ENCODE results near the gene PSMG3. TPM values are rescaled to one million over a fixed set of nuclear protein-coding genes. Genes with fewer than 3 reads are reported as not detected.

PSMG3 gene
- total RNA-seq, 2 donors from 2014 or later: 23.2 to 69.1 TPM

DNA sequence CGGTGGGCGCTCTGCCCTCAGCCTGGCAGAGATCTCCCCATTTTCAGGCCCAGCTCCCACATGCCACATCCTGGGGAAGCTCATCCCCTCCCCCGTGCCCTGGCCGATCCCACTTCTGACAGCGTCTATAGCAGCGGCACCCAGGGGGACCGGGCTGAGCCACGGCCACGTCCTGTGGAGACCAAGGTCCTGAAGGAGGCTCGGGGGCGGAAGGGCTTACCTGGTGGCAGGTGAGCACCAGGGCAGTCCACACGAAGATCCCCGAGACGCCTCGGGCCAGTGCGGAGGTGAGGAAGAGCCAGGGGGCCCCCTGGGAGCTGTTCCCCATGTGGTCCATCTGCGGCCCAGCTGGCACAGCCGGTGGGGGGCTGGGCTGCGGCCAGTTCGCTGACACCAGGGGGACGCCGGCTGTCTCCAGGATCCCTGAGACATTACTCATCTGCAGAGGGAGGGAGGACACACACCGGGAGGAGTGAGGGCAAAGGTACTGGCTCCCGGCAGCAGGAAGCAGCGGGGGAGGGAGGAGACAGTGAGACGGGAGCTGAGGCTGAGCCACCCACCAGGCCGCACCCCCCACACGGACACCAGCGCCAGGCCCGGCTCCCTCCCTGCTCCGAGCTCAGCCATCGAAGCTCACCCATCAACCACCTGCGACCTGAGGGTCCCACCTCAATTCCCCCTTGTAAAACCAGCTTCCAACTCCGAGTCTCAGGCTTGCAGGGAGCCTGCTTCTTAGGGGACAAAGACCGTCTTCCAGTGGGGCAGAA is 14.6 kb downstream of the PSMG3 start:
- no peak for DNase-seq (ENCODE audit: low spot score)
- no peaks in the 10 kb centered on the region for H3K36me3 Mint-ChIP-seq
- no peak overlapping the region for H3K4me3 Mint-ChIP-seq
- H3K27ac Mint-ChIP-seq: no peak overlapping the region
- no peak for ATAC-seq
- H3K4me1 Mint-ChIP-seq (ENCODE audit: low read depth in 2 of 2): no peaks in the 10 kb centered on the region
- no peaks in the 10 kb centered on the region for H3K27me3 Mint-ChIP-seq
- H3K9me3 Mint-ChIP-seq: no peaks in the 10 kb centered on the region

DNA sequence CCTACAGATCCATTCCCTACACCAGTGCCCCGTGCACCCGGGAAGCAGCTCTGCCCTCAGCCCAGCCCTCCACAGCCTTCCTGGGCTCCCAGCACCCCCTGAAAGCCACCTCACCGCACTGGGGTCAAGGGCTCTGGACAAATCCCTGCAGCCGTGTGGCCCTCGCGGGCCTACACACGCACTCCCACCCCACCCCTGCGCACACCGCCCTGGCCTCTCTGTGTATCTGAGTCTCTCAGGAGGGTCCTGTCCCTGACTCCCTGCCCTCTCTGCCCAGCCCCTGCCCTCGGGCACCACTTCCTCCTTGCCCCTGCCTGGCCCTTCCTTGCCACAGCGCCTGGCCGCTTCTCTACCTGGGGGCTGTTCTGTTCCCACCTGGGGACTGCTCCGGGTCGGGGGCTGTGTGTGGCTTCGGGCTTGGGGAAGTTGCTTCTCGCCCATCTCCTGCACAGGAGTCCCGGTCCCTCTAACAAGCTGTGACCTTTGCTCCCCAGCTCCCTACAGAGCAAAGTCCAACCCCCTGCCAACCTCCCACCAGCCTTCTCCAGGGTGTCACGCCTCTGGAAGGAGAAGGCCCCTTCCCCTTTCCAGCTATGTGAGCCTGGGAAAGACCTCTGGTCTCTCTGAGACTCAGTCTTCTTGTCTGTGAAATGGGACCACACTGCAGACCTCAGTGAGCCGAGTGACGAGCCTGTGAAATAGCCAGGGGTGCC is 15.3 kb downstream of the PSMG3 start:
- Mint-ChIP-seq H3K36me3 (no peaks in the 10 kb centered on the region), H3K4me3 (no peak overlapping the region), H3K9me3 (no peaks in the 10 kb centered on the region), H3K4me1 (ENCODE audit: low read depth in 2 of 2) (no peaks in the 10 kb centered on the region), H3K27ac (no peak overlapping the region), H3K27me3 (no peaks in the 10 kb centered on the region)
- ATAC-seq: no peak
- DNase-seq (ENCODE audit: low spot score): no peak

DNA sequence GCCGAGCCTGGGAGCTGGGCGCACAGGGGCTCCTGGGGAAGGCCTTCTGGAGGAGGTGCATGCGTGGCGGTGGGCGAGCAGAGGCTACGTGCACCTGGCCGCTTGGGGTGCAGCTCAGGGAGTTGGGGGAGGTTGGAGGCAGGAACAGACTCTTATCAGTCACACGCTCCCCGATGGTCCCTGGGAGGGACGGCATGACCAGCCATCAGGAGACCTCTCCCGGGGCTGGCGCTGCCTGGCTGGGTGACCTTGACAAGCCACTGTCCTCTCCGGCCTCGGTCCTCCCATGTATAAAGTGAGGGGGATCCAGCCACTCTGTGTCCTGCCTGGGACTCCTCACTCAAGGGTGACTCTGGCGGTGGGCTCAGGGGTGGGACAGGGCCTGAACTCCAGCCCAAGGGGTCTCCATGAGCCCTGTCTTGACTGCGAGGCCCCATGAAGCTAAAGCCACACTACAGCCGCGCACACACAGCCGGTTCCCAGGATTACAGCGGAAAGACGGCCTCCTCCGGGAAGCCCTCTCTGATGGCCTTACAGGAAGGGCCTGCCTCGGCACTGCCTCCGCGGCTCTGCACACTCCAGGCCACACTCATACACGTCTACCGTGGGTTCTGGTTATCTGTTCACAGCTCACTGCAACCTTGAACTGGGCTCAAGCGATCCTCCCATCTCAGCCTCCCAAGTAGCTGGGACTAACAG is 16.2 kb downstream of the PSMG3 start:
- Mint-ChIP-seq H3K27me3 (no peaks in the 10 kb centered on the region), H3K27ac (no peak overlapping the region), H3K9me3 (no peaks in the 10 kb centered on the region), H3K36me3 (no peaks in the 10 kb centered on the region), H3K4me1 (ENCODE audit: low read depth in 2 of 2) (no peaks in the 10 kb centered on the region), H3K4me3 (no peak overlapping the region)
- ATAC-seq: no peak
- no peak for DNase-seq (ENCODE audit: low spot score)

DNA sequence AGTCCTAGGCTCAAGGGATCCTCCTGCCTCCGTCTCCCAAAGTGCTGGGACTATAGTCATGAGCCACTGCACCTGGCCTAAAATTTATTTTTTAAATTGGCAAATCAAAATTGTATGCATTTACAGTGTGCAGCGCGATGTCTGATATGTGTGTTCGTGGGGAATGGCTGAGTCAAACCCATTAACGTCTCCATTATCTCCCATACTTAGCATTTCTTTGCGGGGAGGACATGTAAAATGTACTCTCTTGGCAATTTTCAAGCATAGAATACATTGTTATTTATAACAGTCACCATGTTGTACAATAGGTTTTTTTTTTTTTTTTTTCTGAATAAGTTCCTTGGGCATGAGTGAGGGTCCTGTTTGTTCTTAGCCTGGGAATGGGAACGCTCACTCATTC is 17.6 kb downstream of the PSMG3 start:
- H3K27ac Mint-ChIP-seq: no peak overlapping the region
- no peak overlapping the region for H3K4me3 Mint-ChIP-seq
- no peaks in the 10 kb centered on the region for H3K36me3 Mint-ChIP-seq
- no peaks in the 10 kb centered on the region for H3K27me3 Mint-ChIP-seq
- no peaks in the 10 kb centered on the region for H3K9me3 Mint-ChIP-seq
- DNase-seq (ENCODE audit: low spot score) (no peak), ATAC-seq (no peak)
- no peaks in the 10 kb centered on the region for H3K4me1 Mint-ChIP-seq (ENCODE audit: low read depth in 2 of 2)

DNA sequence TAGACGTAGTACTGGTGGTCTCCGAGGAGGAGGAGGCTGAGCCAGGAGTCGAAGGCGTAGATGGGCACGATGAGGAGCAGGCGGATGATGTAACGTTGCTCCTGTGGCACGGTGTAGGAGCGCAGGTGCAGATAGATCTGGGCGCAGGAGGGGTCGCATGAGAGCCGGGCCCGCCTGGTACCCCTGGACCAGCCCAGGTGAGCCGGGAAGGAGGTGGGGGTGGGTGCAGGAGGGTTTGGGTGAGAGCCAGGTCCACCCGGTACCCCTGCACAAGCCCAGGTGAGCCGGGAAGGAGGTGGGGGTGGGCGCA is 19.0 kb downstream of the PSMG3 start:
- Mint-ChIP-seq H3K9me3 (no peaks in the 10 kb centered on the region), H3K27ac (no peak overlapping the region), H3K4me3 (no peak overlapping the region)

DNA sequence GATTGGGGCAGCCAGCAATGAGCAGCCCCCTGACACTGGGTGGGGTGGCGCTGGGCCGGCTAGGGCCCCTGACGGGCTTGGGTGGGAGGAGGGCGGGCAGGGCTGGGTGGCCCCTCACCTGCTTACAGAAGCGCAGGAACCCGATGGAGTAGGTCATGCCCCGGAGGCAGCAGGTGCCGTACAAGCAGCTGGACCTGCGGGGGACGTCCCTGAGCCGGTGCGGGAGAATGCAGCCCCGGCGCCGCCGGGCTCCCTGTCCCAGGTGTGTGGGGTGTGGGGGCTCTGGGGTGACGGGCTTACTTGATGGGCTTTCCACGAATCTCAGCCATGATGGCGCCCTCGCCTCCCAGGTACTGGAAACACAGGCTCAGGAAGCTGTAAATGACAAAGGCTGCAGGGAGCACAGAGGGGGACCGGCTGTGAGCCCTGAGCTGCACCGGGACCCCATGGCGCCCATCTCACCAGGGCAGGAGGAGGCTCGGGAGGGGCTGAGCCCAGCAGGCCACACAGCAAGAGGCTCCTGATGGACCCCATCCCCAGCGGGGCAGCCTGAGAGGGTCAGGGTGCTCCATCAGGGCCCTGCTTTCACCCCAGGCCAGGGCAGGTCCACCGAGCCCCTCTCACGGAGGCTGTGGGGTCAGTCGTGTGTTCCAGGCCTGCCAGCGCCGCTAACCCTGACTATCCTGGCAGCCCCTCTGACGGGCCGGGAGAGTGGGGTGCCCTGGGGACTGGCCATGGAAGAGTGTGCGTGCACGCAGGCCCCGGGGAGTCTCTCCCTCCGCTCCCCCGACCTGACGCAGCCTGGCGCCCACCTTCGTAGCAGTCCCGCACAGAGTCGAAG is 19.6 kb downstream of the PSMG3 start:
- Mint-ChIP-seq H3K4me1 (ENCODE audit: low read depth in 2 of 2) (no peaks in the 10 kb centered on the region), H3K36me3 (no peaks in the 10 kb centered on the region), H3K27ac (no peak overlapping the region), H3K4me3 (no peak overlapping the region), H3K27me3 (no peaks in the 10 kb centered on the region), H3K9me3 (no peaks in the 10 kb centered on the region)
- ATAC-seq (no peak), DNase-seq (ENCODE audit: low spot score) (no peak)

More for the DNA sequence above, 19.0 kb downstream of the PSMG3 start:
- DNase-seq (ENCODE audit: low spot score) (peak; percentile 56), ATAC-seq (no peak)
- no peaks in the 10 kb centered on the region for H3K36me3 Mint-ChIP-seq
- H3K4me1 Mint-ChIP-seq (ENCODE audit: low read depth in 2 of 2): no peaks in the 10 kb centered on the region
- no peaks in the 10 kb centered on the region for H3K27me3 Mint-ChIP-seq

DNA sequence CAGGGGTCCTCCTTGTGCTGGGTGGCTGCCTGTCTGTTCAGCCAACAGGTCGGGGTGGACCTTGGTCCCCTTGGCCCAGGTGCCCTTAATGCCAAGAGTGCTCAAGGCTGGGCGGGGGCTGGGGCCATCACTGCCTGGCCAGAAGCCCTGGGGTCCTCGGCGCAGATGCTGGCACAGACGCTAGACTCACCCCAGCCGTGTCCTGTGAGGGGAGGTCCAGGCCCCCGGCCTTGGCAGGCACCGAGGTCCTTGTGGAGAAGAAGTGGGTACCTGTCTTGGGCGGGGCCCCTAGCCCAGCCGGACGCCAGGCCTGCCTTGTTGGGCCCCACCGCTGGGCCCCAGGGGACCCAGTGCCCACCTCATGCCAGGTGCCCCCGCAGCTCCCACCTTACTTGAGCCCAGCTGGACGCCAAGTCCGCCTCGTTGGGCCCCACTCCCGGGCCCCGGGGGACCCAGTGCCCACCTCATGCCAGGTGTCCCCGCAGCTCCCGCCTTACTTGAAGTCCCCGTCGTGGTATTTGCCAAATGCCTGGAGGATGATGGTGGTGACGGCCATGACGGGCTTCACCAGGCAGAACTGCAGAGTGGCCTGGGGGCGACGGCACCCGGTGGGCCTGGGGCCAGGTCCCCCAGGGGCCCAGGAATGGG is 20.4 kb downstream of the PSMG3 start:
- Mint-ChIP-seq H3K27me3 (no peaks in the 10 kb centered on the region), H3K36me3 (no peaks in the 10 kb centered on the region), H3K9me3 (no peaks in the 10 kb centered on the region), H3K4me1 (ENCODE audit: low read depth in 2 of 2) (no peaks in the 10 kb centered on the region), H3K4me3 (no peak overlapping the region), H3K27ac (no peak overlapping the region)
- ATAC-seq: no peak
- no peak for DNase-seq (ENCODE audit: low spot score)

DNA sequence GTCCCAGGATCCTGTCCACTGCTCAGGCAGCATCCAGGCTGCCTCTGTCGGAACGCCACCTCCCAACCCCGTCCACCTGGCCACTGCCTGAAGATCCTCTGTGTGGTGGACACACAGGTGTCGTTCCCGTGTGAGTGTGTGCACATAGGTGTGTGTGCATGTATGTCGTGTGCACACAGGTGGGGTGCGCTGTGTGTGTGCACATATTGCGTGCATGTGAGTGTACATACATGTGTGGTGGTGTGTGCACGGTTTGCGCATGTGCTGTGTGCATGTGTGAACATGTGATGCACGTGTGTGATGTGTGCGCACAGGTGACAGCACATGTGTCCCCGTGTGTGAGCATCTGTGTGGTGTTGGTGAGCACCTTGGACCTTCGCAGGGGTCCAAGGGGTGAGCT is 20.9 kb downstream of the PSMG3 start:
- no peak for ATAC-seq
- DNase-seq (ENCODE audit: low spot score): no peak
- Mint-ChIP-seq H3K36me3 (no peaks in the 10 kb centered on the region), H3K9me3 (no peaks in the 10 kb centered on the region), H3K4me3 (no peak overlapping the region), H3K4me1 (ENCODE audit: low read depth in 2 of 2) (no peaks in the 10 kb centered on the region), H3K27me3 (no peaks in the 10 kb centered on the region), H3K27ac (no peak overlapping the region)

DNA sequence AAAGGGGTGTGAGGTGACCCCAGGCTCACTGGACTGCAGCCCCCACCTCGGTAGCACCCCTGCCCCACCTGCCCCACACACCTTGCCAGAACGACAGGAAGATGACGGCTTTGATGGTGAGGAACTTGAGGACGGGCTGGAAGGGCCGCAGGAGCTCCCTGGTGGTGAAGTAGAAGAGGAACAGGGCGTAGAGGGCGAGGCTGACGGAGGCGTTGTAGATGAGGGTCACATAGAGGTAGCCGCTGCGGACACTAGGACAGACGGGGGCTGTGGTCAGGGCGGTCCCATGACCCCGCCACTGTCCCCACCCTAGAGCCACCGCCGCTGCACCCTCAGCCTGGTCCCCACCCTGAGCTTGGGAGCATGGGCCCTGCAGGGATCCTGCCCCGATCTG is 21.4 kb downstream of the PSMG3 start:
- no peaks in the 10 kb centered on the region for H3K4me1 Mint-ChIP-seq (ENCODE audit: low read depth in 2 of 2)
- no peaks in the 10 kb centered on the region for H3K36me3 Mint-ChIP-seq
- no peak for DNase-seq (ENCODE audit: low spot score)
- no peak overlapping the region for H3K27ac Mint-ChIP-seq
- no peak for ATAC-seq
- no peaks in the 10 kb centered on the region for H3K27me3 Mint-ChIP-seq
- no peaks in the 10 kb centered on the region for H3K9me3 Mint-ChIP-seq
- H3K4me3 Mint-ChIP-seq: no peak overlapping the region

DNA sequence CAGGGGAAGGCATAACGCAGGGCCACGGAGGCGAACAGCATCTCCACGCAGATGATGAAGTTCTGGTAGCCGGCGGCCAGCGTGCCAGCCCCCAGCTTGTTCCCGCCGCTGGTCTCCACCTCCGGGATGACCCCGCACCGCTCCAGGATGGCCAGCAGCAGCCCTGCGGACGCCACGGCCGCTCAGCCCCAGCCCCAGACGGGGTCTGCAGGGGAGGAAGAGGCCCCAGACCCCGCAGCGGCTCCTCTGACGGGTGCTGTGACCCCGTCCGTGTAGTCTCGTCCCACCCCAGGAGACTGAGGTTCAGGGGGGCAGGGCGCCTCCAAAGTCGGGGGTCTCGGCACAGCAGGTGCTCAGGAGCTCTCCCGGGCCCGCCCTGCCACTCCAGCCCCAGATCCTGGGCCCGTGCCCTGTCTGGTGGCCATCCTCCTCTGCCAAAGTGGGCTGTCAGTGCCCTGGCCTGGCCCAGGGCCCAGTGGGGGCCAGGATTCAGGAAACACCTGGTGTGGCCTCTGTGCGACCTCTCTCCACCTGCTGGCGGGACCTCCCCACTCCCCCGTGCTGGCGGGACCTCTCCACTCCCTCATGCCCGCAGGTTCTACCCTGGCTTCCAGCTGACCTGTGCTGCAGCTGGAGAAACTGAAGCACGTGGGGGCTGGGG is 21.9 kb downstream of the PSMG3 start:
- Mint-ChIP-seq H3K27me3 (no peaks in the 10 kb centered on the region), H3K27ac (no peak overlapping the region), H3K4me3 (no peak overlapping the region), H3K9me3 (no peaks in the 10 kb centered on the region), H3K36me3 (no peaks in the 10 kb centered on the region), H3K4me1 (ENCODE audit: low read depth in 2 of 2) (no peaks in the 10 kb centered on the region)
- DNase-seq (ENCODE audit: low spot score): no peak
- ATAC-seq: no peak

DNA sequence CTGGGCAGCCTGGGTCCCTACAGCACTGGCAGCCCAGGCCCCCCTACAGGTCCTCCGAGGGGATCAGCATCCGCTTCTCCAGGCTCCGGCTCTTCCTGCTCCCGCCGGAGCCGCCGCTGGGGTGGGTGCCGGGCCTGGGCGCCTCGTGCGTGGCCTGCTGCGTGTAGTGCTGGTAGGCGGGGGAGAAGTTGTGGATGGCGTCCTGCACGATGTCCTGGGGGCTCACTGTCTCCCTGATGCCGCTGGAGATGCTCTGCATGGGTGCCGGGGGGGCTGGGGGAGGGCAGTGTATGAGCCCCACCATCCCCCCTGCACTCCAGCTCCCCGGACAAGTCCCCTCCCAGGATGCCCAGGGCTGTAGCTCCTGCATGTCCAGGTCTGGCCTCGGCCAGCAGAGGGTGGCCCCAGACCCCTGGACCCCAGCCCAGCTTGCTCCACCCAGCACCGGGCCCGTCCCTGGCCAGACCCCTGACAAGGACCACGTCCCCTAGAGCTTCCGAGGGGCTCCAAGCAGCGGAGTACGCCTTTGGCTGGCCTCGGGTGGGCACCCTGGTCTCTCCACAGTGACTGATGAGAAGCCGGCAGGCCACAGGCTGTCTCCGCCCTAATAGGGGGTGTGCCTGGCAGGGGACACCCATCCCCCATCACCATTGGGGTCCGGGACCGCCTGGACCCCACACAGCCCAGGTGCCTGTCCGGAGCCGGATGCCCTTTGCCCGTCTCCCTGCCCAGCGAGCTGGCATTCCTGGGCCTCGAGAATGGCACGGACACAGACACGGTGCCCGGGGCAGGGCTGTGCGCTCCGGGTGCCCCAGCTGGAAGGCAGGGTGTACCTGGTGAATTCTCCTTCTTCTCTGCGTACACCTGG is 22.7 kb downstream of the PSMG3 start:
- Mint-ChIP-seq H3K9me3 (no peaks in the 10 kb centered on the region), H3K4me3 (no peak overlapping the region), H3K27ac (no peak overlapping the region), H3K4me1 (ENCODE audit: low read depth in 2 of 2) (no peaks in the 10 kb centered on the region), H3K27me3 (no peaks in the 10 kb centered on the region), H3K36me3 (no peaks in the 10 kb centered on the region)
- no peak for ATAC-seq
- no peak for DNase-seq (ENCODE audit: low spot score)

DNA sequence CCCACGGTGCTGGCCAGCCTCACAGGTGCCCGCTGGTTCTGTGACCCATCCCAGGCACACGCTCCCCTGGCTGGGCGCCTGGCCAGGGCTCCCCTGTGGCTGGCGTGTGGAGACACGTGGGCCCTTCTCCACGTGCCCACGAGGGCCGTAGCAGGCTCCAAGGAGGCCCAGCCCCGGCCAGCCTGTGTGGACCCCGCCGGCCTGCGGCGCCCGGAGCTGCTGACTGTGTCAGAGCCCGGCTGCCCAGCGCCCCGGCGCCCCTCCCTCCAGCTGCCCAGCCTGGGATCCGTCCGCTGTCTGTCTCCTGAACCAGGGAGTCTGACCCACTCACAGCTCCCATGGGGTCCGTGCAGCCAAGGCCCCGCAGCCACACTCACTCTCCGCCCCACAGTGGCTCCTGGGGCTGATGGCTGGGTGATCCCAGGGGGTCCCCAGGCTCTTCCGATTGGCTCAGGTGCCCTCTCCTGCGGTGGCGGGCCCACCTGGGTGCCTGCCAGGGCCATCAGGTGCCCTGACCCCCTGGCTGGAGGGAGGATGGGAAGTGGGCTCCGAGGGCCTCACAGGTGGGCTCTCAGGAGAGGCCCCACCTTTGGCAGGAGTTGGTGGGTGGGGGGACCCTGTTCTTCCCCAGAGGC is 23.4 kb downstream of the PSMG3 start:
- H3K27ac Mint-ChIP-seq: no peak overlapping the region
- ATAC-seq: no peak
- no peaks in the 10 kb centered on the region for H3K27me3 Mint-ChIP-seq
- H3K9me3 Mint-ChIP-seq: no peaks in the 10 kb centered on the region
- H3K4me3 Mint-ChIP-seq: no peak overlapping the region
- no peak for DNase-seq (ENCODE audit: low spot score)
- H3K36me3 Mint-ChIP-seq: no peaks in the 10 kb centered on the region
- H3K4me1 Mint-ChIP-seq (ENCODE audit: low read depth in 2 of 2): no peaks in the 10 kb centered on the region

All from natural killer cell treated with Interleukin-12 subunit alpha and Interleukin-12 subunit beta and Interleukin-15 and Interleukin-18, amount 100 ng/mL, for 72 hours (primary cell).